H1 (cell line): ENCODE results near the gene MYOD1. TPM values are rescaled to one million over a fixed set of nuclear protein-coding genes. Genes with fewer than 3 reads are reported as not detected.

Source experiments
- CTCF ChIA-PET: fragments of 300-600 bp; sonication (Branson Sonifier 250); formaldehyde crosslinking; loops from one replicate; lab custom pipeline; 2021; ENCODE audit not compliant: partially characterized antibody; lab: Charles Lee
- POLR2A ChIA-PET: fragments of 300-600 bp; sonication (Branson Sonifier 250); formaldehyde crosslinking; loops from one replicate; lab custom pipeline; 2021; ENCODE audit warnings: inconsistent platforms; ENCODE audit not compliant: partially characterized antibody; lab: Charles Lee
- DNase-seq, 2 experiments: peaks; one replicate each; pipeline versions ENCODE4 v3.0.0 to v3.0.0-alpha.2; 2010 to 2022; ENCODE audit warnings: low spot score in 2 of 2, low read depth in 1 of 2, mixed read lengths in 1 of 2
- FAIRE-seq: peaks from 2 replicates; lab custom pipeline; 2011; peaks lifted over from hg19 to GRCh38; lab: Jason Lieb, UNC
- H2AFZ ChIP-seq: 2 replicates; pipeline ENCODE4 v1.8.1; 2012; ENCODE audit warnings: low read length, inconsistent platforms
- H2AK5ac ChIP-seq: 2 replicates; pipeline ENCODE4 v1.6.1; 2013; ENCODE audit warnings: low read depth, low read length
- H2BK120ac ChIP-seq: replicated peaks from 2 replicates; pipeline ENCODE3; 2013; ENCODE audit warnings: low read depth, low read length, inconsistent platforms
- H2BK12ac ChIP-seq: 2 replicates; pipeline ENCODE4 v1.6.1; 2013; ENCODE audit warnings: low read depth, low read length
- H2BK15ac ChIP-seq: 2 replicates; pipeline ENCODE4 v1.6.1; 2013; ENCODE audit warnings: low read length
- H2BK20ac ChIP-seq: 2 replicates; pipeline ENCODE4 v1.6.1; 2013; ENCODE audit warnings: low read length
- H2BK5ac ChIP-seq: 2 replicates; pipeline ENCODE4 v1.6.1; 2013; ENCODE audit warnings: low read depth, low read length
- H3K14ac ChIP-seq: 2 replicates; pipeline ENCODE4 v1.6.1; 2013; ENCODE audit warnings: inconsistent platforms; ENCODE audit not compliant: insufficient read length
- H3K18ac ChIP-seq: 2 replicates; pipeline ENCODE4 v1.6.1; 2013; ENCODE audit warnings: low read length; ENCODE audit errors: extremely low read depth
- H3K23ac ChIP-seq: 2 replicates; pipeline ENCODE4 v1.6.1; 2013; ENCODE audit warnings: inconsistent platforms; ENCODE audit not compliant: insufficient read length
- H3K23me2 ChIP-seq: 2 replicates; pipeline ENCODE4 v1.6.1; 2013; ENCODE audit warnings: low read depth, low read length
- H3K27ac ChIP-seq: 2 replicates; pipeline ENCODE4 v1.6.1; 2011; ENCODE audit warnings: low read depth, low read length, inconsistent platforms
- H3K27me3 ChIP-seq, 4 experiments: replicated peaks in 1 of 4; 1 replicate in 1 of 4; 2 replicates in 3 of 4; pipeline versions ENCODE4 v1.6.1 to v1.8.1; 2011 to 2013; ENCODE audit warnings: low read length in 3 of 4, mild to moderate bottlenecking in 3 of 4, inconsistent platforms in 2 of 4, mixed read lengths in 2 of 4, moderate library complexity in 1 of 4; ENCODE audit not compliant: control insufficient read depth in 3 of 4, insufficient read depth in 3 of 4; ENCODE audit errors: extremely low read depth in 1 of 4
- H3K36me3 ChIP-seq, 4 experiments: 2 replicates each; pipeline versions ENCODE4 v1.6.1 to v1.8.1; 2011 to 2013; ENCODE audit warnings: mild to moderate bottlenecking in 4 of 4, low read length in 3 of 4, moderate library complexity in 2 of 4, control low read depth in 1 of 4, inconsistent platforms in 1 of 4; ENCODE audit not compliant: insufficient read depth in 4 of 4, control insufficient read depth in 2 of 4
- H3K4ac ChIP-seq: replicated peaks from 2 replicates; pipeline ENCODE3; 2013; ENCODE audit warnings: low read length, low read depth, mixed read lengths, inconsistent platforms; ENCODE audit not compliant: insufficient read length
- H3K4me1 ChIP-seq, 4 experiments: replicated peaks in 1 of 4; 1 replicate in 1 of 4; 2 replicates in 3 of 4; pipeline versions ENCODE4 v1.6.1 to v1.8.1; 2011 to 2013; ENCODE audit warnings: low read length in 3 of 4, inconsistent platforms in 2 of 4, mixed read lengths in 1 of 4; ENCODE audit not compliant: insufficient read depth in 4 of 4, control insufficient read depth in 3 of 4
- H3K4me2 ChIP-seq, 2 experiments: 2 replicates each; pipeline versions ENCODE4 v1.6.1 to v1.8.1; 2011 to 2013; ENCODE audit warnings: low read depth in 2 of 2, low read length in 2 of 2, control low read depth in 1 of 2, inconsistent platforms in 1 of 2, mild to moderate bottlenecking in 1 of 2; ENCODE audit not compliant: insufficient read depth in 1 of 2
- H3K4me3 ChIP-seq, 4 experiments: fragments of 200-600, 300-600 bp in 1 of 4; sonication (generic), shearing (Covaris generic), sonication (Bioruptor Twin) in 1 of 4; 2 replicates each; pipeline versions ENCODE4 v1.5.1 to v1.8.1; 2011 to 2016; ENCODE audit warnings: low read length in 4 of 4, low read depth in 3 of 4, control low read depth in 2 of 4, inconsistent platforms in 2 of 4, mild to moderate bottlenecking in 2 of 4, mixed read lengths in 1 of 4, moderate library complexity in 1 of 4; ENCODE audit not compliant: insufficient read depth in 2 of 4; ENCODE audit errors: extremely low read depth in 1 of 4
- H3K56ac ChIP-seq: replicated peaks from 2 replicates; pipeline ENCODE3; 2013; ENCODE audit warnings: low read depth, mild to moderate bottlenecking, mixed read lengths, low read length, inconsistent platforms; ENCODE audit not compliant: insufficient read length
- H3K79me1 ChIP-seq: 2 replicates; pipeline ENCODE4 v1.6.1; 2013; ENCODE audit warnings: low read depth, low read length, control low read depth
- H3K79me2 ChIP-seq, 2 experiments: 2 replicates each; pipeline versions ENCODE4 v1.6.1 to v1.8.1; 2012 to 2013; ENCODE audit warnings: low read length in 2 of 2, mild to moderate bottlenecking in 2 of 2, inconsistent platforms in 1 of 2; ENCODE audit not compliant: insufficient read depth in 2 of 2, control insufficient read depth in 1 of 2
- H3K9ac ChIP-seq, 4 experiments: replicated peaks in 1 of 4; 1 replicate in 1 of 4; 2 replicates in 3 of 4; pipeline versions ENCODE4 v1.6.1 to v1.8.1; 2011 to 2013; ENCODE audit warnings: low read depth in 3 of 4, low read length in 3 of 4, control low read depth in 2 of 4, mild to moderate bottlenecking in 2 of 4, moderate library complexity in 2 of 4, inconsistent platforms in 1 of 4; ENCODE audit errors: extremely low read depth in 1 of 4
- H3K9me3 ChIP-seq, 2 experiments: 2 replicates each; pipeline versions ENCODE4 v1.6.1 to v1.8.1; 2012 to 2013; ENCODE audit warnings: mild to moderate bottlenecking in 2 of 2, moderate library complexity in 2 of 2, control low read depth in 1 of 2, inconsistent platforms in 1 of 2, low read depth in 1 of 2, low read length in 1 of 2, mixed read lengths in 1 of 2; ENCODE audit not compliant: insufficient read depth in 2 of 2
- H4K20me1 ChIP-seq, 2 experiments: replicated peaks in 1 of 2; 2 replicates each; pipeline versions ENCODE3 to v1.8.1; 2011 to 2013; ENCODE audit warnings: inconsistent platforms in 2 of 2, low read length in 2 of 2, mild to moderate bottlenecking in 1 of 2; ENCODE audit not compliant: insufficient read depth in 2 of 2, control insufficient read depth in 1 of 2
- H4K5ac ChIP-seq: 2 replicates; pipeline ENCODE4 v1.6.1; 2013; ENCODE audit warnings: low read length, low read depth, mixed read lengths, inconsistent platforms; ENCODE audit not compliant: insufficient read length
- H4K8ac ChIP-seq: 2 replicates; pipeline ENCODE4 v1.8.0; 2013; ENCODE audit warnings: mild to moderate bottlenecking, moderate library complexity, low read length, inconsistent platforms; ENCODE audit not compliant: insufficient read depth; ENCODE audit errors: extremely low read depth
- H4K91ac ChIP-seq: replicated peaks from 2 replicates; pipeline ENCODE3; 2013; ENCODE audit warnings: low read length, mixed read lengths, inconsistent platforms; ENCODE audit not compliant: insufficient read length
- MAFK ChIP-seq: IDR thresholded peaks from 2 replicates; pipeline ENCODE4 v1.6.1; 2012; ENCODE audit warnings: low read depth, mild to moderate bottlenecking, improper control_type of control experiment, low read length
- SIN3A ChIP-seq, 2 experiments: IDR thresholded peaks in 1 of 2; conservative IDR thresholded peaks in 1 of 2; 2 replicates each; pipeline ENCODE4 v1.6.1; 2011 to 2012; ENCODE audit warnings: low read length in 2 of 2, improper control_type of control experiment in 1 of 2, low read depth in 1 of 2, mild to moderate bottlenecking in 1 of 2
- TAF7 ChIP-seq: optimal IDR thresholded peaks from 2 replicates; pipeline ENCODE3; 2011; ENCODE audit warnings: low read depth, mild to moderate bottlenecking, inconsistent platforms, low read length, moderate library complexity, borderline replicate concordance
- WGBS, 2 experiments: shearing (Covaris generic) in 1 of 2; methylation state at CpG; one replicate each; pipeline versions ENCODE4 v1.1.6 to v1.1.7; 2013 to 2015; ENCODE audit warnings: low lambda C conversion rate in 2 of 2, mixed read lengths in 2 of 2, inconsistent platforms in 1 of 2, low coverage in 1 of 2, missing lambda C conversion rate in 1 of 2; ENCODE audit not compliant: insufficient replicate concordance in 2 of 2, insufficient coverage in 1 of 2, insufficient read length in 1 of 2; ENCODE audit errors: extremely low coverage in 1 of 2, missing lambda C conversion rate in 1 of 2; 5-methylcytosine and 5-hydroxymethylcytosine counted together
- polyA plus RNA-seq, 7 experiments: library from polyadenylated mRNA; depleted of rRNA in 3 of 7; stranded (reverse) in 5 of 7; unstranded in 2 of 7; fragments of >200 nt in 5 of 7; fragments of 200-250 nt in 2 of 7; gene quantifications; 1 replicate in 5 of 7; 2 replicates in 1 of 7; 4 replicates in 1 of 7; pipeline versions ENCODE4 v1.2.1 to v1.2.3, GENCODE V29; 2011 to 2013; ENCODE audit warnings: missing spikeins in 2 of 7, mixed read lengths in 2 of 7
- total RNA-seq: library from RNA; stranded (reverse); fragmentation: NEBNext Ultra II Directional; extraction: Animal tissue kit (Norgen Biotek cat#: 25700); gene quantifications from 2 replicates; pipeline ENCODE4 v1.2.1, GENCODE V29; 2021

The MYOD1 gene
- total and polyA plus RNA-seq, 2 of the 8 experiments (the other 6 are each of a cell fraction or from before 2014, with no cell fraction given): not detected

DNA sequence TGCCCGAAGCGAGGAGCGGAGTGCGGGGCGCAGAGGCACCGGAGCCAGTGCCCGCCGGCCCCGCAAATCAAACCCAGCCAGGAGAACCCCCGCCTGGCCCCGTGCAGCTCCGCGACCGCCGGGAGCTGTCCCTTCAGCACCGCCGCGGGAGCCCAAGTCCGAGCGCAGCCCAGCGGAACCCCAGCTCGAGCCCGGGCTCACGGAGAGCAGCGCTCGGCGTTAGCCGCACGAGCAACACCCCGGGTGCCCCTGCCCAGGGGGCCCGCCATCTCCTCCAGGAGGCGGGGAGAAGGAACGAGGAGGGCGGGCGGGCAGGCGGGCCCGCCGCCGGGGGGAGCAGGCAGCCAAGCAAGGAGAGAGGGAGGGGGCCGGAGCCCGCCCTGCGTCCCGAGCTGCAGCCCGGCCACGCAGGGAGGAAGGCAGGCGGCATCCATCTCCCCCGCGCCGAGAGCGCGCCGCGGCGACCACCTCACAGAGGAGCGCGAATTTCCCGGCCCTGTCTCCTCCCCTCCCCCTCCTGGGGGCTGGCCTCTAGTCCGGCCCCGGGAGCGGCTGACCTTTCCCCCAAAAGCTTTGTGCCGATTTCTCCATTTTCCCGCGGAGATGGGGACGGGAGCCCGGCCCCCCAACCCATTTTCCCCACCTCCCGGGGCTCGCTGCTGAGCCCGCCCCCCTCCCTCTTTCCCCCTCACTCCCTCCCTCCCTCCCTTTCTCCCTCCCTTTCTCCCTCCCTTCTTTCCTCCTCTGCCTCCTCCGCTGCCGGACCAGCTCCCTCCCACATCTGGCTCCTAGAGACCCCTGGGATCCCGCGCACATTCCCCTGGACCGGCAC is 15.8 kb downstream of the MYOD1 start:
- Histone ChIP-seq H3K9me3 (peaks cover 0 to 9% of the 10 kb centered on the region in 2 experiments; a peak in 2 of 4 replicates), H3K23ac (no peak overlapping the region), H3K79me2 (no peaks in the 10 kb centered on the region), H2AK5ac (no peak overlapping the region), H3K36me3 (peaks cover 0 to 10% (median 0%) of the 10 kb centered on the region in 4 experiments; a peak in 1 of 8 replicates), H3K4ac (no peak overlapping the region), H3K9ac (no peak overlapping the region), H4K91ac (no peak overlapping the region), H3K23me2 (peaks cover 16% of the 10 kb centered on the region), H2BK20ac (no peak overlapping the region), H4K8ac (0 out of 2 replicates have a peak overlapping the region, but pooled peaks have one; percentile 66), H2BK12ac (no peak overlapping the region), H3K27ac (no peak overlapping the region), H4K20me1 (peaks cover 10 to 18% of the 10 kb centered on the region in 2 experiments), H3K56ac (no peak overlapping the region), H2BK120ac (no peak overlapping the region), H3K18ac (no peak overlapping the region), H3K4me1 (peaks cover 3 to 30% (median 14%) of the 10 kb centered on the region in 4 experiments), H3K4me3 (peak overlapping the region; percentile 25 to 67 (median 28)), H4K5ac (no peak overlapping the region), H2AFZ (no peak overlapping the region), H3K4me2 (peak overlapping the region; percentile 31 to 84), H2BK5ac (no peak overlapping the region), H2BK15ac (no peak overlapping the region), H3K14ac (no peak overlapping the region), H3K79me1 (no peaks in the 10 kb centered on the region), H3K27me3 (peaks cover 24 to 60% (median 56%) of the 10 kb centered on the region in 4 experiments)
- DNase-seq (peak in 1 of 2 experiments; percentile 84), FAIRE-seq (no peak)
- 0% methylated on average over 15 of the region's 73 CpGs; no CpG with 5 or more reads in 1 of the 2 experiments for WGBS, 2 experiments
- ChIA-PET POLR2A (interaction anchor here (1.0 kb wide), 1 partner anchor 16 kb away, joined by 3 read pairs; the partner anchor contains the start of gene MYOD1), CTCF (interaction anchor here (0.6 to 16.5 kb wide), 21 partner anchors 9 to 250 kb away, joined by 3 to 290 read pairs (median 4); partner anchors contain the start of gene MYOD1)
- TF ChIP-seq SIN3A (conservative IDR thresholded peaks at IDR 0.05 in 1 of 2, IDR thresholded peaks at IDR 0.05 in 1 of 2; ENCODE audit: low read depth in 1 of 2, low read length in 2 of 2) (peak; percentile 65 to 86; a peak in 2 of 4 replicates), TAF7 (peak; percentile 51), MAFK (no peak)
